ENCODE results near the gene CRK. TPM values are rescaled to one million over a fixed set of nuclear protein-coding genes. Genes with fewer than 3 reads are reported as not detected.
"Not testable (repeated sequence)": the region's sequence is repeated elsewhere in the genome, so short reads cannot be mapped to it uniquely, and the experiment has no call there.

The CRK gene
- total and polyA plus RNA-seq, 2 donors: 26.6 to 27.9 TPM

DNA sequence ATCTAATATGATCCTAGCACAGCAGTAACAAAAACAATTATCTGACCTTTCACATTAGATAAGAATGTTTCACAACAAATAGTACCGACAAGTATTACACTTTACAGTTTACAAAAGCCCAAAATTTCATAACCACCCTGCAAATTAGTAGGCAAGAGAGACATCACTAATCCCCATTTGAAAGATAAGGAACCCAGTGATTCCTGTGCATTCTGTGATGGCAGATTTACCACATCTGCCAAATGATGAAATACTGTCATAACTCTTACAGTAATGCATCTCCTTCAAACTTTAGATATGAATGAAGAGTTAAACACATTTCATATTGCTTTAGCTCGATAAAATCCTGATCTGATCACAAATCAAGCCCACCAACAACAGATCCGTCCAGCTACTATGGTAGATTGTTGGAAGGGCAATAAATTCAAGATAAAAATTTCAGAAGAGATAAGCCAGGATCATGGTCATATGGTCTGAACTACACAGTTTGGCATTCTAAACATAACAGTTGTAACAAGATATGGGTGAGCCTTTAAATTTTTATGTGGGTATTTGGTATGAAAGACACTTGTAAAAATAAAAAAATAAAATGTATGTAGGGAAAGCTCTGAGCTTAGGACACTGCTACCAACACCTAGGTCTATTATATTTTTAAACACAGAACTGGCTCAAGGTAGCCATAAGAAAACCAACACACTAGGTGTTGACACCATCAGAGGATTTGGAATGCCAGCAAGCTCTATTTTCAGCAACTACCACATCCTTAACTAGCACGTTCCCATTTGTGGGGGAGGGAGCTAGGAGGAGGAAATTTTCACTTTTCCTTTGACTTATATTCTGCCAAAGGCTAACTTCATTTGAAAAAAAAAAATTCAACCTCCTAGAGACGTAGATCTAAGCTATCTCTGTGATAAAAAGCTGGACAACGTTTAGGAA, 65.3 kb downstream of the CRK start:
- H3K36me3 ChIP-seq (ENCODE audit: control insufficient read depth in 2 of 2, insufficient read depth in 2 of 2, low read length in 1 of 2): peaks cover 8 to 29% of the 10 kb centered on the region in 2 donors
- WGBS: 72% methylated on average over 6 of the region's 6 CpGs
- peaks cover 3 to 17% of the 10 kb centered on the region in 2 donors for H3K4me1 ChIP-seq (ENCODE audit: control insufficient read depth in 2 of 2, insufficient read depth in 2 of 2, low read length in 2 of 2)

DNA sequence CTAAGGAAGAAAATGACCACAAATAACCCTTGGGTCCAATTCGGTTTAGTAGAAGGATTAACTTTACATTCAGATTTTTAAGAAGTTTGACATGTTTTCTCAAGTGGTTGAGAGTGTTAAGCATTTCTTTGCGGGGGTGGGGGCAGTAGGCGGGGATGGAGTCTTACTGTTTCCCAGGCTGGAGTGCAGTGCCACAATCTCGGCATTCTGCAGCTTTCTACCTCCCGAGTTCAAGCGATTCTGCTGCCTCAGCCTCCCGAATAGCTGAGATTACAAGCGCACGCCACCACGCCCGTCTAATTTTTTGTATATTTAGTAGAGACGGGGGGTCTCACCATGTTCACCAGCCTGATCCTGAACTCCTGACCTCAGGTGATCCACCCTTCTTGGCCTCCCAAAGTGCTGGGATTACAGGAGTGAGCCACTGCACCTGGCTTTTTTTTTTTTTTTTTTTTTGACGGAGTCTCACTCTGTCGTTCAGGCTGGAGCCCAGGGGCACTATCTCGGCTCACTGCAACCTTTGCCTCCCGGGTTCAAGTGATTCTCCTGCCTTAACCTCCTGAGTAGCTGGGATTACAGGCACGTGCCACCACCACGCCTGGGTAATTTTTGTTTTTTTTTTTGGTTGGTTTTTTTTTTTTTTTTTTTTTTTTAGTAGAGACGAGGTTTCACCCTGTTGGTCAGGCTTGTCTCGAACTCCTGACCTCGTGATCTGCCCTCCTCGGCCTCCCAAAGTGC, 68.4 kb downstream of the CRK start:
- H3K27ac ChIP-seq (ENCODE audit: low read depth in 1 of 2, low read length in 1 of 2); DNase-seq (ENCODE audit: low read depth in 6 of 9, low spot score in 9 of 9): not testable (repeated sequence)
- 95% methylated on average over 22 of the region's 22 CpGs for WGBS

More for the DNA sequence above, 65.3 kb downstream of the CRK start:
- Histone ChIP-seq H3K4me3 (ENCODE audit: low read length in 2 of 2) (no peak overlapping the region), H3K9me3 (ENCODE audit: control insufficient read depth in 2 of 2, insufficient read depth in 1 of 2, low read length in 1 of 2) (no peaks in the 10 kb centered on the region), H3K27me3 (ENCODE audit: control insufficient read depth in 2 of 2, insufficient read depth in 1 of 2, low read length in 1 of 2) (no peaks in the 10 kb centered on the region), H3K27ac (ENCODE audit: low read depth in 1 of 2, low read length in 1 of 2) (peak overlapping the region in 1 of 2 donors; percentile 40)
- DNase-seq (ENCODE audit: low read depth in 6 of 9, low spot score in 9 of 9): no peak

DNA sequence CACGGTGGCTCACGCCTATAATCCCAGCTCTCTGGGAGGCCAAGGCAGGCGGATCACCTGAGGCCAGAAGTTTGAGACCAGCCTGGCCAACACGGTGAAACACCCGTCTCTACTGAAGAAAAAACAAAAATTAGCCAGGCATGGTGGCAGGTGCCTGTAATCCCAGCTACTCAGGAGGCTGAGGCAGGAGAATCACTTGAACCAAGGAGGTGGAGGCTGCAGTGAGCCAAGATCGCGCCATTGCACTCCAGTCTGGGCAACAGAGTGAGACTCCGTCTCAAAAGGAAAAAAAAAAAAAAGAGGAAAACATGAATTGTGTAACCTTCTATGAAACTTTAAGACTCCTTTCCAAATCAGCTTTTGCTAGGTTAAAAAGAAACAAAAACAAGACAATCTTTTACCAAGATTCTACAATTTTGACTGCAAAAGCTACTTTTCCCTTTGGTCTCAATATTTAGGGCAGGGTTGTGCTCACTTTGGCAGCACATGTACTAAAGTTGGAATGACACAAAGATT, 69.3 kb downstream of the CRK start:
- H3K27ac ChIP-seq (ENCODE audit: low read depth in 1 of 2, low read length in 1 of 2): not testable (repeated sequence)

More for the DNA sequence above, 68.4 kb downstream of the CRK start:
- H3K4me1 ChIP-seq (ENCODE audit: control insufficient read depth in 2 of 2, insufficient read depth in 2 of 2, low read length in 2 of 2); H3K4me3 ChIP-seq (ENCODE audit: low read length in 2 of 2); H3K9me3 ChIP-seq (ENCODE audit: control insufficient read depth in 2 of 2, insufficient read depth in 1 of 2, low read length in 1 of 2); H3K27me3 ChIP-seq (ENCODE audit: control insufficient read depth in 2 of 2, insufficient read depth in 1 of 2, low read length in 1 of 2): not testable (repeated sequence)
- H3K36me3 ChIP-seq (ENCODE audit: control insufficient read depth in 2 of 2, insufficient read depth in 2 of 2, low read length in 1 of 2): peaks cover 2 to 27% of the 10 kb centered on the region in 2 donors

DNA sequence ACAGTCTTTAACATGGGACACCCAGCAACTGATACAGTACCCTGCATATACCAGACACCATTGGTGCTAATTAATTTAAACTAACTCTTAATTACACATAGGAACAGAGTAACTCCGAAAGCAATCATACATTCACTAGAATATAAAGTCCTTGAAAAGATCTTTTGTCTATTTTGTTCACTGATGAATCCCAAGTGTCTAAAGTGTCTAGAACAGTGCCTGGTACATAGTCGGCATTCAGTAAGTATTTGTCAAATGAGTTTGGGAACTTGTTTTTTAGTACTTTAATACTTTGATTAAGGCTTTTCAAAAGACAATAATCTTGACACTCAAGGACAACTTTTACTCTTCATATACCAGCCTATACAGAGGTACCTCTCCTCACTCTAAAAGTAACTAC, 69.8 kb downstream of the CRK start:
- whole genome bisulfite sequencing: 99% methylated on average over 2 of the region's 2 CpGs
- Histone ChIP-seq H3K4me1 (ENCODE audit: control insufficient read depth in 2 of 2, insufficient read depth in 2 of 2, low read length in 2 of 2) (peaks cover 0 to 3% of the 10 kb centered on the region in 2 donors), H3K36me3 (ENCODE audit: control insufficient read depth in 2 of 2, insufficient read depth in 2 of 2, low read length in 1 of 2) (peaks cover 2 to 19% of the 10 kb centered on the region in 2 donors), H3K27ac (ENCODE audit: low read depth in 1 of 2, low read length in 1 of 2) (no peak overlapping the region), H3K27me3 (ENCODE audit: control insufficient read depth in 2 of 2, insufficient read depth in 1 of 2, low read length in 1 of 2) (no peaks in the 10 kb centered on the region), H3K9me3 (ENCODE audit: control insufficient read depth in 2 of 2, insufficient read depth in 1 of 2, low read length in 1 of 2) (no peaks in the 10 kb centered on the region), H3K4me3 (ENCODE audit: low read length in 2 of 2) (no peak overlapping the region)
- no peak for DNase-seq (ENCODE audit: low read depth in 6 of 9, low spot score in 9 of 9)

More for the DNA sequence above, 69.3 kb downstream of the CRK start:
- peaks cover 2 to 19% of the 10 kb centered on the region in 2 donors for H3K36me3 ChIP-seq (ENCODE audit: control insufficient read depth in 2 of 2, insufficient read depth in 2 of 2, low read length in 1 of 2)
- not testable (repeated sequence) for H3K9me3 ChIP-seq (ENCODE audit: control insufficient read depth in 2 of 2, insufficient read depth in 1 of 2, low read length in 1 of 2); H3K27me3 ChIP-seq (ENCODE audit: control insufficient read depth in 2 of 2, insufficient read depth in 1 of 2, low read length in 1 of 2); H3K4me3 ChIP-seq (ENCODE audit: low read length in 2 of 2); H3K4me1 ChIP-seq (ENCODE audit: control insufficient read depth in 2 of 2, insufficient read depth in 2 of 2, low read length in 2 of 2); DNase-seq (ENCODE audit: low read depth in 6 of 9, low spot score in 9 of 9)
- WGBS: 95% methylated on average over 8 of the region's 8 CpGs

DNA sequence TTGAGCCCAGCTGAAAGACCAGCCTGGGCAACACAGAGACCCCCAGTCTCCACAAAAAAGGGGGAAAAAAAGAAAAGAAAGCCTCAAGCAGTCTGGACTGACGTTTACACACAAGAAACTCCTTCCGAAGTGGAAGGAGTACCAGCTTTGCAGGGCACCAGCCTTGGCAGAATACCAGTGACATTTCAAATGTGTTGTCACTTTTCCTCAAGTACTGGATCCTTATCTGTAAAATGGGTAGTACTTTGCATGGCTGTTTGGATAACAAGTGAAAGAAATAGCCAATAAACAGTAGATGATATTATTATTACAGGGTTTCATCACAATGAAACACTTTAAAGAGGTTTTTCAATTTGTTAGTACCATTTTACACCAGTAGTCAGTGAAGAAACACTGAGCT, 70.2 kb downstream of the CRK start:
- 73% methylated on average over 2 of the region's 2 CpGs for WGBS
- peaks cover 2 to 19% of the 10 kb centered on the region in 2 donors for H3K36me3 ChIP-seq (ENCODE audit: control insufficient read depth in 2 of 2, insufficient read depth in 2 of 2, low read length in 1 of 2)
- peaks cover 0 to 3% of the 10 kb centered on the region in 2 donors for H3K4me1 ChIP-seq (ENCODE audit: control insufficient read depth in 2 of 2, insufficient read depth in 2 of 2, low read length in 2 of 2)
- no peak for DNase-seq (ENCODE audit: low read depth in 6 of 9, low spot score in 9 of 9)
- no peak overlapping the region for H3K4me3 ChIP-seq (ENCODE audit: low read length in 2 of 2)
- H3K27me3 ChIP-seq (ENCODE audit: control insufficient read depth in 2 of 2, insufficient read depth in 1 of 2, low read length in 1 of 2): no peaks in the 10 kb centered on the region
- no peak overlapping the region for H3K27ac ChIP-seq (ENCODE audit: low read depth in 1 of 2, low read length in 1 of 2)
- no peaks in the 10 kb centered on the region for H3K9me3 ChIP-seq (ENCODE audit: control insufficient read depth in 2 of 2, insufficient read depth in 1 of 2, low read length in 1 of 2)

DNA sequence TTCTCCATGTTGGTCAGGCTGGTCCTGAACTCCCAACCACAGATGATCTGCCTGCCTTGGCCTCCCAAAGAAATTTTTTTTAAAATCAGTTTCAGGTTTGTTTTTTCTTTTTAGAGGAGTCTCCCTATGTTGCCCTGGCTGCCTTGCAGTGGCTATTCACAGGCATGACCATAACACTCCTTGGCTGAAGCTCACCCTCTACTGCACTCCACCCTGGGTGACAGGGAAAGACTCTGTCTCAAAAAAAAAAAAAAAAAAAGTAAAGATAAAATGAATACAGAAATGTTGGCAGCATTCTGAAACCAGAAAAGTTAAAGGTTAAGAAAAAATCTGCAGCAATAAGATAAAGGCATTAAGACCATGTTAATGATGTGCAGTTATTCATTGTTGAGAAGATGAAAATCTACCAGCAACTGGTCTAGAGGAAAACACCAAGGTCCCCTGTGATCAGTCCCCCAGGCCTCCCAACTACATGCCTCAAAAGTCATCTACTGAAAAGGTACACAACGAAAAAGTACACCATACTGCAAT, 71.1 kb downstream of the CRK start:
- H3K27ac ChIP-seq (ENCODE audit: low read depth in 1 of 2, low read length in 1 of 2): no peak overlapping the region
- peaks cover 2 to 19% of the 10 kb centered on the region in 2 donors for H3K36me3 ChIP-seq (ENCODE audit: control insufficient read depth in 2 of 2, insufficient read depth in 2 of 2, low read length in 1 of 2)
- H3K4me1 ChIP-seq (ENCODE audit: control insufficient read depth in 2 of 2, insufficient read depth in 2 of 2, low read length in 2 of 2): peaks cover 0 to 3% of the 10 kb centered on the region in 2 donors
- no peaks in the 10 kb centered on the region for H3K27me3 ChIP-seq (ENCODE audit: control insufficient read depth in 2 of 2, insufficient read depth in 1 of 2, low read length in 1 of 2)
- no peak for DNase-seq (ENCODE audit: low read depth in 6 of 9, low spot score in 9 of 9)
- 36% methylated on average over 1 of the region's 1 CpG for WGBS
- no peaks in the 10 kb centered on the region for H3K9me3 ChIP-seq (ENCODE audit: control insufficient read depth in 2 of 2, insufficient read depth in 1 of 2, low read length in 1 of 2)
- H3K4me3 ChIP-seq (ENCODE audit: low read length in 2 of 2): no peak overlapping the region

DNA sequence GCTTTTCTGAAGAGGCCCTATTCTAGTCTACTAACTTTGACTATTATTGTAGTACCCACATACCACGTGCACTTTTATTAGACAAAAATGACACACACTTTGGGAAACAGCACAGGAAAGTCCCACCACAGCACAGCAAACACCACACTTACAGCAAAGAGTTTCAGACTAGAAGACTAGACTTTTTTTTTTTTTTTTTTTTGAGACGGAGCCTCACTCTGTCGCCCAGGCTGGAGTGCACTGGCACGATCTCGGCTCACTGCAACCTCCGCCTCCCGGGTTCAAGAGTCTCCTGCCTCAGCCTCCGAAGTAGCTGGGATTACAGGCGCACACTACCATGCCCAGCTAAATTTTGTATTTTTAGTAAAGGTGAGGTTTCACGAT, 76.1 kb downstream of the CRK start:
- Histone ChIP-seq H3K4me3 (ENCODE audit: low read length in 2 of 2) (no peak overlapping the region), H3K27me3 (ENCODE audit: control insufficient read depth in 2 of 2, insufficient read depth in 1 of 2, low read length in 1 of 2) (no peaks in the 10 kb centered on the region), H3K9me3 (ENCODE audit: control insufficient read depth in 2 of 2, insufficient read depth in 1 of 2, low read length in 1 of 2) (no peaks in the 10 kb centered on the region), H3K27ac (ENCODE audit: low read depth in 1 of 2, low read length in 1 of 2) (no peak overlapping the region), H3K4me1 (ENCODE audit: control insufficient read depth in 2 of 2, insufficient read depth in 2 of 2, low read length in 2 of 2) (peaks cover 10 to 20% of the 10 kb centered on the region in 2 donors), H3K36me3 (ENCODE audit: control insufficient read depth in 2 of 2, insufficient read depth in 2 of 2, low read length in 1 of 2) (peaks cover 6 to 36% of the 10 kb centered on the region in 2 donors)
- WGBS: 96% methylated on average over 10 of the region's 10 CpGs
- no peak for DNase-seq (ENCODE audit: low read depth in 6 of 9, low spot score in 9 of 9)

DNA sequence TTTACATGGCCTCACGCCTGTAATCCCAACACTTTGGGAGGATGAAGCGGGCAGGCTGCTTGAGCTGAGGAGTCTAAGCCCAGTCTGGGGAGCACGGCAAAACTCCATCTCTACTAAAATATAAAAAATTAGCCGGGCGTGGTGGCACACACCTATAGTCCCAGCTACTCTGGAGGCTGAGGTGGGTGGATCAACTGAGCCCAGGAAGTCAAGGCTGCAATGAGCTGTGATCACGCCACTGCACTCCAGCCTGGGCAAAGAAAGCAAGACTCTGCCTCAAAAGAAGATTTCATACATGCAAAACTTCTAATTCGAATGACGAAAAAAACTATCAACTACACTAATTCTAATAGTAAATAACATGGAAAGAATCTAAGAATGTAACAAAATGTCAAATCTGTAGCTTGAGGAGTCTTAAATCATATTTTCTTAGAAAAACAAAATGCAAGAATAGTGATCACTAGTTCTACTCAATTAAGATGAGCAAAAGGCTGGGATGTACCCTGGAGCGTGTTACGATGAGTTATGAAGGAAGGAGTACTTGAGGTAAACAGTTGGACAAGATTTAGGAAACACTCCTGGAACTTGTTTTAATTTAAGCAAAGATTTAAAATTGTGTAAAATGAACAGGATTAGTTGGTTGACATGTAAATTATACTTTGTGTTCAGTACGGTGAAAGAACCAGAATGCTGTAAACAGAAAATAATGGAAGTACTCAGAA, 76.7 kb downstream of the CRK start:
- DNase-seq (ENCODE audit: low read depth in 6 of 9, low spot score in 9 of 9): no peak
- H3K27ac ChIP-seq (ENCODE audit: low read depth in 1 of 2, low read length in 1 of 2): no peak overlapping the region
- 94% methylated on average over 11 of the region's 11 CpGs for whole genome bisulfite sequencing
- peaks cover 10 to 22% of the 10 kb centered on the region in 2 donors for H3K4me1 ChIP-seq (ENCODE audit: control insufficient read depth in 2 of 2, insufficient read depth in 2 of 2, low read length in 2 of 2)
- no peaks in the 10 kb centered on the region for H3K27me3 ChIP-seq (ENCODE audit: control insufficient read depth in 2 of 2, insufficient read depth in 1 of 2, low read length in 1 of 2)
- H3K4me3 ChIP-seq (ENCODE audit: low read length in 2 of 2): no peak overlapping the region
- H3K36me3 ChIP-seq (ENCODE audit: control insufficient read depth in 2 of 2, insufficient read depth in 2 of 2, low read length in 1 of 2): peaks cover 3 to 38% of the 10 kb centered on the region in 2 donors
- no peaks in the 10 kb centered on the region for H3K9me3 ChIP-seq (ENCODE audit: control insufficient read depth in 2 of 2, insufficient read depth in 1 of 2, low read length in 1 of 2)
